GM18907 (cell line): Measurements from ENCODE around the gene SPO11.
A peak's percentile ranks its signal among the peaks of the same experiment; 100 is the strongest.
"Not testable (repeated sequence)": the region's sequence is repeated elsewhere in the genome, so short reads cannot be mapped to it uniquely, and the experiment has no call there.

Experiments used
- ATAC-seq: cut with Tn5 transposase; IDR thresholded peaks from one replicate; pipeline ENCODE4 v1.9.1; 2021; ENCODE audit warnings: mild to moderate bottlenecking, moderate library complexity; ENCODE audit not compliant: unreplicated experiment

SPO11 gene

DNA sequence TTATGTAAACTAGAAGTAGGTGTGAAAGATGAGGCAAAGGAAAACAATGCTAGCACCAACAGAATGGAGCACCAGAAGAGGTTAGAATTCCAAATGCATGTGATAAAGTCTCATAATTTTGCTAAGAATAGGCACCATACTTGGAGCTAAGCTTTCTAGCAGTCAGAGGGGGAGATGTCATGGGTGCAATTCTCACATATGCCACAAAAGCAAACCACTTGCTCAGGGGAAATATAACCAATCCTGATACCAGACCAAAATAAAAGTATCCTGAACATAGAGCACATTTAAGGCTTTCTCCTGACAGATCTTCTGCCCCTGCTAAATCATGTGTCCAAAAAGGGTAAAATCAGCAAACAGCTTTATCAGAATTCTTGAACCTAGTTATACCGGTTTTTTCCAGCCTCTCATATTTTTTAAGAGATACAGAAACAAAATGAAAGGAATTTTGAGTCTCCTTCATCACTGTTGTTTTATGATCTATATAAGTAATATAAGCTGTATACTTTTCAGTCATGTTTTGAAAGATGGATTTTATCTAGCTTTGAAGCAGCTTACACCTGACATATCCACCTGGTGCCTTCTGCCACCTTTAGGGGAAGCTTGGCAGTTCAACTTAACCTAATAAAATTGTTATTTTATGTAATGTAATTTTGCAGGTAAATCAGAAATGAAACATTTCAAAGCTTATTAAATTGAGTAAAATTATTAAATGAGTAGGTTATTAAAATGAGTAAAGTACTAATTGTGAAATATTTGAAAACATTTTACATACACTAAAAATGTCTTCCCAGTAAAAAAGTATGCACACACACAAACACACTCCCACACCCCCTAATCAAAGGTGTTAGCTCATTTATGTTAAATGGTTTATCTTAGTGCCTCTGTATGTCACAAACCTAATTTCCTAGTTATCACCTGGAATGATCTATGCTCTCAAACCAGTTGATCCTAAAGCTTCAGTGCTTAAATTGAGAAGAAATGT lies 2.8 kb downstream of the SPO11 start:
- ATAC-seq = no peak

GRCh38 chr20:57335392-57335791 lies 5.8 kb downstream of the SPO11 start:
- ATAC-seq = no peak

DNA sequence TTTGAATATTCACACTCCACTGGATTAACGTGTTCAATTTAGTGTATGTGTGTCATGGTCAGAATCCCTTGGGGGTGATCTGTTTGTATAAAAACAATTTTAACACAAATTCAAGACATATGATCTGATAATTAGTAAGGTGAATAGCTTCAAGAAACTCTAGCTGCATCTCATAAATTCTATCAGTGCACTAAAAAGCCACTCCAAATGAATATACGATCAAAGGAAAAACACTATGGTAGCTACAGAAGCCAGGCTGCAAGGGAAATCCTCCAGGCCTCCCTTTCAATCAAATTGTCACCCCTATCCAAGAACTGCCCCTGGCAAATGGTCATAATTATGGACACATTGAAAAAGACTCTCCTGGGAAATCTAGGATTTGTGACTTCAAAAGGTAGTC lies 12.1 kb downstream of the SPO11 start:
- ATAC-seq = no peak

GRCh38 chr20:57342829-57343228 lies 13.2 kb downstream of the SPO11 start:
- no peak for ATAC-seq

- no peak for ATAC-seq
Observed at GRCh38 chr20:57346477-57346876, 16.9 kb downstream of the SPO11 start.

DNA sequence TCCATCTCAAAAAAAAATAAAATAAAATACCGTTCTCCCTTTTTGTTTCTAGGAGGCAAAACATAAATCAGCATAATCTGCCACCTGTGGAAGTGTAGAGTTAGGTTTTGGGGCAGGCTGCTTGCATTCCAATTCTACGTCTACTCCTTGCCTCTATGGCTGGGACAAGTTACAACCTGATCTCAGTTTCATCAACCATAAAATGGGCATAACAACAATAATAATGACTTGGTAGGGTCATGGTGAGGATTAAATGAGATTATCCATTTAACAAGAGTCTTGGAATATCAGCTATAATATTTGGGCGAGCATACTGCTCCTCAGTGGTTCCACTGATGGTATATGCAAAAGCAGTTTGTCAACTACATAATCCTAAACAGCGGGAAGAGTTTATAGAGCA lies 17.8 kb downstream of the SPO11 start:
- ATAC-seq = no peak

DNA sequence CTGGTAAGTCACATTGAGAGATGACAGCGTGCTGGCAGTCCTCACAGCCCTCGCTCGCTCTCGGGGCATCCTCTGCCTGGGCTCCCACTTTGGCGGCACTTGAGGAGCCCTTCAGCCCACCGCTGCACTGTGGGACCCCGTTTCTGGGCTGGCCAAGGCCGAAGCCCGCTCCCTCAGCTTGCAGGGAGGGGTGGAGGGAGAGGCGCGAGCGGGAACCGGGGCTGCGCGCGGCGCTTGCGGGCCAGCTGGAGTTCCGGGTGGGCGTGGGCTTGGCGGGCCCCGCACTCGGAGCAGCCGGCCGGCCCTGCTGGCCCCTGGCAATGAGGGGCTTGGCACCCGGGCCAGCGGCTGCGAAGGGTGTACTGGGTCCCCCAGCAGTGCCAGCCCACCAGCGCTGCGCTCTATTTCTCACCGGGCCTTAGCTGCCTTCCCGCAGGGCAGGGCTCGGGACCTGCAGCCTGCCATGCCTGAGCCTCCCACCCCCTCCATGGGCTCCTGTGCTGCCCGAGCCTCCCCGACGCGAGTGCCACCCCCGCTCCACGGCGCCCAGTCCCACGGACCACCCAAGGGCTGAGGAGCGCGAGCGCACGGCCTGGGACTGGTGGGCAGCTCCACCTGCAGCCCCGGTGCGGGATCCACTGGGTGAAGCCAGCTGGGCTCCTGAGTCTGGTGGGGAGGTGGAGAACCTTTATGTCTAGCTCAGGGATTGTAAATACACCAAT lies 18.8 kb downstream of the SPO11 start:
- not testable (repeated sequence) for ATAC-seq

DNA sequence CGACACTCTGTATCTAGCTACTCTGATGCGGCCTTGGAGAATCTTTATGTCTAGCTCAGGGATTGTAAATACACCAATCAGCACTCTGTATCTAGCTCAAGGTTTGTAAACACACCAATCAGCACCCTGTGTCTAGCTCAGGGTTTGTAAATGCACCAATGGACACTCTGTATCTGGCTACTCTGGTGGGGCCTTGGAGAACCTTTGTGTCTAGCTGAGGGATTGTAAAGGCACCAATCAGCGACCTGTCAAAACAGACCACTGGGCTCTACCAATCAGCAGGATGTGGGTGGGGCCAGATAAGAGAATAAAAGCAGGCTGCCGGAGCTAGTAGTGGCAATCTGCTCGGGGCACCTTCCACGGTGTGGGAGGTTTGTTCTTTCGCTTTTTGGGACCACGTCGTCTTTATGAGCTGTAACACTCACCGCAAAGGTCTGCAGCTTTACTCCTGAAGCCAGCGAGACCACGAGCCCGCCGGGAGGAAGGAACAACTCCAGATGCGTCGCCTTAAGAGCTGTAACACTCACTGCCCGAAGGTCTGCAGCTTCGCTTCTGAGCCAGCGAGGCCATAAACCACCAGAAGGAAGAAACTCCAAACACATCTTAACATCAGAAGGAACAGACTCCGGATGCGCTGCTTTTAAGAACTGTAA lies 19.4 kb downstream of the SPO11 start:
- not testable (repeated sequence) for ATAC-seq

DNA sequence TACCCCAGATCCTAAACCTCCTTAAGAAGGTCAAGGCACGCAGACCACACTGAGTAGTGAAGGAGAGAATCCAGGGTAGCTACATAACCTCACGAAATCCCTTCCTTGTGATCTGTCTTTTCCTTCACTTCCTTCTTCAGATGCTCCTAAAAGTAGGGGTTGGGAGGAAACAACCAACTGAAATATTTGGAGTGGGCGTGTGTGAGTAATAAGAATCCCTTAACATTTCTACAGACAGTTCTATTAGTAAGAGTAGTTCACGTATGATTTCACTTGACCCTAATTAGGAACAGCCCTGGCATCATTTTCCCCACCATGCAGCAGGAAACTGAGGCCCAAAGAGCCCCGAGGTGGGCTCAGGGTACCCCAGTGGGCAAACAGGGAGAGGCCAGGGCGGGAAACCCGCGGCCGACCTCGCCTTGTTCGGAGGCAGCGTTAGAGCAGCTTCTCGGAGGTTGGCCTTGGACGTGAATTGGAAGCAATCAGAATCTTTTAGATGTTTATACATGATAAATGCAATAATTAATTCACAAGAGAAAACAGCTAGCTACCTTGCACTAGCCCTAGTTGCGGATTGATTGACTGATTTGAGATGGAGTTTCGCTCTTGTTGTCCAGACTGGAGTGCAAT lies 20.6 kb downstream of the SPO11 start:
- ATAC-seq = no peak

- not testable (repeated sequence) for ATAC-seq
Observed at GRCh38 chr20:57350726-57351041, 21.1 kb downstream of the SPO11 start.

DNA sequence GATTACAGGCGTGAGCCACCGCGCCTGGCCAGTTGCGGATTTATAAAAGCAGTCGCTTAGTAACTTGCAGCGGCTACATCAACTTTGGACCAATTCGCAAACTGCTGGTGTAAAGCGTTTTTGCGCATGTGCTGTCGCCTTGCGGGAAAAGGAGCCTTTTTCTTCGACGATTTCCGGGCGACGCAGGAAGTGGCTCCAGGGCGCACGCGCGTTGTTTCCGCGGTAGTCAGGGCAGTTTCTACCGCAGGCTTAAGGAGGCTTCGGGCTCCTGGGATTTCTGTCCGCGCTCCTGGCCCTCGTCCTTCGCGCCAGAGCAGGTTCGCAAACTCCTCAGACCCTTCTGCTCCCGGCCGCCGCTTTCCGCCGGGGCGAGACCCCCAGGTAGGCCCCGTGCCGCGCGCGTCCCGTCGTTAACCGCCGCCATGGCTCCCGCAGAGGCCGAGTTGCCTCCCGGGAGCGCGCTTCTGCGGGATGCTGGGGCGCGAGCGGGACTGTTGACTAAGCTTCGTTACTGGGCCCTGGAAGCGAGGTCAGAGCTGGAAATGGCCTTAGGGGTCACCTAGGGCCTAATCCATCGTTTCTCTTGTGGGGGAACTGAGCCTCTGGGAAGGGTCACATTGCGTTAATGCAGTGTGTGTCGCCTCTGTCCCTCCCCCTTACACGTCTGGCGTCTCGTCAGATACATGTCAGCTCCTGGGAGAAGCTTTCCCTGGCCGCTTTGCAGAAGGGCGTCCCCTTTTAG lies 21.6 kb downstream of the SPO11 start, which contains the start of gene RAE1:
TSS of gene RAE1 (plus strand) at position 214 of the 742 bp plus-strand sequence. CDS start 2,784 bp downstream, outside the sequence.
- ATAC-seq = peak; percentile 77

- no peak for ATAC-seq
Observed at GRCh38 chr20:57352305-57352704, 22.7 kb downstream of the SPO11 start.

DNA sequence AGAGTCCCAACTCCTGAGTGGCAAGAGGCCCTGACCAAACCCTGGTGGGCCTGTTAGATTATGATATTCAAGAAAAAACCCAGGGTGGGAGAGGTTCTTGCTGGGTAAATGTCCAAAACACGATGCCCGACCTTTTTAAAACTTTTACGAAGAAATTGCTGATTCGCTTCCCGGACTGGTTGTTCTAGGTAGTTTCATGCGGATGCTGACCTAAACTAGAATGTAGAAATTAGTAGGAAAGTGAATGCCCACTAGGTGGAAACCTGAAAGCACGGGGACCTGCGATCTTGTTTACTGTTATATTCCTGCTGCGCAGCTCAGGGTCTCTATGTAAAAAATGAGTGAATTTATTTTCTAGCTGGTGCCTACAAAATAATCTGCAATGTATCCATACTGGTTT lies 23.7 kb downstream of the SPO11 start:
- no peak for ATAC-seq

GRCh38 chr20:57361517-57361916 lies 31.9 kb downstream of the SPO11 start:
- ATAC-seq = no peak

GRCh38 chr20:57364451-57364850 lies 34.8 kb downstream of the SPO11 start:
- no peak for ATAC-seq

DNA sequence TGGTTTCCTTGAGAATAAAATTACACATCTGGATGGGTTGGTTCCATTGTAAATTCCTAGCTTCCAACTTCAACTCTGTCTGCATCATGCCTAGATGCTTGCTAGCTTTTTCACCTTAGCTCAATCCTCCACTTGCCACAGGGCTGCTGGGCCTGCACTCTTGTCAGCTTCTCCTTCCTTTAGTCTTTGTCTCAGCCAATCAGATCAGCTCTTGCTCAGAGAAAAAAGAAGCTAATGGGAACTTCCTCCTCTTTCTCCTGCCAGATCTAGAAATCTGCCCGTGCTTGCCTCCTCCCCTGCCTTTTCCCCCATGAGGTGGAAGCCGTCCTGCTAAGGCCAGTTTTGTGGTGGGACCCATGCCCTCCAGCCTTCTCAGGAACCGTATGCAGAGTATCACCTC lies 40.0 kb downstream of the SPO11 start:
- no peak for ATAC-seq

DNA sequence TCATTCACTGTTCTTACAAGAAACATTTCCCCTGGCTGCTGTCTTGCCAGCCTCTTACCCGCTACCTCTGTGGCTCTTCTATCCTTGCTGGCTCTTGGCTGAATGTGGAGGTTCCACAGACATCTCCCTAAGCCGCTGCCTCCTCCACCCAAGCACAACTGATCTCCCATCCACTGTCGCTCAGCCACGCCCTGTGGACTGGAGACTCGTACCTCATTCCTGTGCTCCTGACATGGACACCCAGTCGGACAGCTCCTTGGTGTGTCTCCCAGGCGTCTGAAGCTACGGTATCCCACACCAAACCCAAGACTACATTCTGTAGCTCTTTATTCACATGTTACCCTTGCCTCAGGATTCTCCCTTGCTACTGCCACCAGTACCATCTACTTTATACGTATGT lies 40.7 kb downstream of the SPO11 start:
- no peak for ATAC-seq

GRCh38 chr20:57371363-57371762 lies 41.8 kb downstream of the SPO11 start:
- ATAC-seq = no peak

- no peak for ATAC-seq
Observed at GRCh38 chr20:57372157-57372556, 42.6 kb downstream of the SPO11 start.

DNA sequence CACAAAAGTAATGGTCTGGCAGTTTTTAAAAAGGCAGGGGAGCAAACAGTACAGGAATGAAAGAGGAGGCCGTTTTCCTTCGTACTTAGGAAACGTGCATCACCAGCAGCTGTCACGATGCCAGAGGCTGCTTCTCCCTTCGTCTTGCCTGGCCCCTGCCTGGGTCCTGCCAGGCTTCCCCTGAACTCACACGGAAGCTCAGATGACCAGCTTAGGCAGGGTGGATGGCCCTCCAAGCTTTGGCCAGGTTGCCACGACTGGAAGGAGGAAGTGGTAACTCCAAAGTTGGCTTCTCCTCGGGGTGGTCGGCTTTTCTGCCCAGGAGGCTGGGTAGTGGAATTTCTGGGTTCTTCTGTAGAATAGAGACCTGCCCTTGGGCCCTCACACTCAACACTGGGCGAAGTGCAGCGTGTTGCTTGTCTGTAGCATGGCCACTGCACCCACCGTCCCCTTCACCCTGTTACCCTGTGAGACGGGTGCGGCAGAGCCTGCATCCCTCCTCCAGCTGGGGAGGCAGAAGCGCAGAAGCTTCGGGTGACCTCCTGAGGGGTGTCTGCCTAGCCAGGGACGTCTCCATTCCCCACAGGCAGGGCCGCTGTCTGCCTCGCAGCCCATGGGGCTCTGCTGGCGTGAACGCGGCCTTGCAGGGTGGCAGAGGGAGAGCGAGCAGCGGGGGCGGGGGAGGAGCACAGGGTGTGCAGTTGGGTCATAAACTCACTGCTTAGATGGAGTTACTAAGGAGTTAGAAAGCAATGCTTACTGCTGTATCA lies 43.2 kb downstream of the SPO11 start:
- ATAC-seq = no peak
